Dendritic cell treated with granulocyte-macrophage colony-stimulating factor and Interleukin-4, amounts not matched to agents 40 ng/mL and 50 ng/mL, for 4 days (primary cell): ENCODE results near the gene MRPL11.

Experiments used
- H3K27ac Mint-ChIP-seq: one replicate; pipeline ENCODE4 v1.8.0; 2022; ENCODE audit warnings: mild to moderate bottlenecking, mixed read lengths
- H3K27me3 Mint-ChIP-seq: one replicate; pipeline ENCODE4 v1.8.0; 2022; ENCODE audit warnings: mild to moderate bottlenecking, mixed read lengths
- H3K36me3 Mint-ChIP-seq: one replicate; pipeline ENCODE4 v1.8.0; 2022; ENCODE audit warnings: low read depth, mixed read lengths
- H3K4me1 Mint-ChIP-seq: one replicate; pipeline ENCODE4 v1.8.0; 2022; ENCODE audit warnings: low read depth, mixed read lengths
- H3K4me3 Mint-ChIP-seq: one replicate; pipeline ENCODE4 v1.8.0; 2022; ENCODE audit warnings: mild to moderate bottlenecking, moderate library complexity, mixed read lengths
- H3K9me3 Mint-ChIP-seq: one replicate; pipeline ENCODE4 v1.8.0; 2022; ENCODE audit warnings: mixed read lengths
- intact Hi-C: fragments of 100-400 bp; cut with micrococcal nuclease; formaldehyde crosslinking; loops from one replicate; pipeline ENCODE4 v1.15.0; 2022

The MRPL11 gene

DNA sequence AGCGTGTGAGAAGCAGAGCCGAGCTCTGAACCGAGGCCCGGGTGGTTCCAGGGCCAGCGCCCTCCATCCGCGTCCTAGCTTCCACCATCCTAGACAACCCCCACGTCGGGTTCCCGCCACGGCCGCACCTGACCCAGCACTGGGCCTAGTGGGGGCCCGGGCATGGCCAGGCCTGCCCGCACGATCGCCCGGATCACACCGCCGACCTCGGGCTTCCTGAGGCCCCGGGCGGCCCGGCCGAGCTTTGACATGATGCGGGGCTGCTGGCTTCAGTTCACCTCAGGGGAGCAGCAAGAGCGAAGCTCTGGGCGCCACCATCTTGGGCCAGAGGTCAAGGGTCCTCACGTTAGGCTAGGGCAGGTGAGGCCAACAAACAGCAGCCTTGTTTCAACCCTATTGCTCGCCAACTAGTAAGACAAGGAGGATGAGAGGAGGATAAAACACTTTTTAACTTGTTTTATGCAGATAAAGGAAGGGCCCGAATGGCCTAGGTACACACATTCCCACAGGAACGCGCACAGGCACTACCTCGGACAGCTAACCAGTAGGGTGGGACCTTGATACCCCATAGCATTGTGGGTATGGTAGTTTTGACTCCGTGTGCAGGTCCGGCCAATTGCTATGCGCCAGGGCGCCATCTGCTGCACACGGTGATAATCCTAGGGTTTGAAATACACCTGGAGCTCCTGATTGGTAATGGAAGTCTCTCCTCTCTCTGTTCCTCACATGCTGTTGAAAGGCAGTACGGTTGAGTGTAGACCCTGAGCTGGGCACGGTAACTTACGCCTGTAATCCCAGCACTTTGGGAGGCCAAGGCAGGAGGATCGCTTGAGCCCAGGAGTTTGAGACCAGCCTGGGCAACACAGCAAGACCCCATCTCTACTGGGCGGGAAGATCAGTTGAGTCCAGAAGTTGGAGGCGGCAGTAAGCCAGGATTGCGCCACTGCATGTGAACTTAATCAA, at the start of gene MRPL11:
MRPL11 (minus strand) TSS at position 345 of the 963 bp plus-strand sequence; CDS start at position 251, 94 bp downstream.
- peaks cover 10% of the 10 kb centered on the region for H3K9me3 Mint-ChIP-seq
- H3K4me3 Mint-ChIP-seq = peak within 1 kb of the TSS; percentile 87
- peaks cover 37% of the 10 kb centered on the region for H3K36me3 Mint-ChIP-seq
- intact Hi-C loops = loop anchor here (1.0 kb wide), 1 partner anchor 42 kb away; the partner anchor contains the start of gene DPP3
- H3K27ac Mint-ChIP-seq = peak within 1 kb of the TSS; percentile 97
- H3K27me3 Mint-ChIP-seq = no peaks in the 10 kb centered on the region
- peaks cover 21% of the 10 kb centered on the region for H3K4me1 Mint-ChIP-seq

DNA sequence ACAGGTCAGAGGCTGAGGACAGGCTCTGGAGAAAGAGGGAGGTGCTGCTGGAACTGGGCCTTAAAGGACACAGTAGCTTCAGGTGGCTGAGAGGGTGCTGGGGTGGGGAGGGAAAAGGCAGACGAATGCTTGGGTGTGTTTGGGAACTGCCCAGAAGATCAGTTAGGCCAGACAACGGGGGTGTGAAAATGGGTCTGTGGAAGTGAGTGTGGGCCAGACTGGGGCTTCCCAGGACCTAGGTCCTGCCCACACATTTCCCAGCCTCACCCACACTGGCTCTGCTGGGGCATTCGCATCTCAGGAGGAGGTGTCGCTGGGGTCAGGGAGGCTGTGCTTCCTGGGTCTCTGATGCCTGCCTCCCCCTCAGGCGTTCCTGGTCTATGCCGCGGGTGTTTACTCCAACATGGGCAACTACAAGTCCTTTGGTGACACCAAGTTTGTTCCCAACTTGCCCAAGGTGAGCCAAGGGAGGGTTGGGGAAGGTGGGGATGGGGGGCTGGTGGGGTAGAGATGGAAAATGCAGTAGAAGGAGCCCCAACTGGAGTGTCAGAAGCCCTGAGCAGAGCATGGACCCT, 46.2 kb upstream of the MRPL11 start:
- intact Hi-C loops = no loop called here
- H3K27ac Mint-ChIP-seq = no peak overlapping the region
- peaks cover 71% of the 10 kb centered on the region for H3K36me3 Mint-ChIP-seq
- peaks cover 16% of the 10 kb centered on the region for H3K4me1 Mint-ChIP-seq
- H3K9me3 Mint-ChIP-seq = no peaks in the 10 kb centered on the region
- no peaks in the 10 kb centered on the region for H3K27me3 Mint-ChIP-seq
- H3K4me3 Mint-ChIP-seq = no peak overlapping the region

DNA sequence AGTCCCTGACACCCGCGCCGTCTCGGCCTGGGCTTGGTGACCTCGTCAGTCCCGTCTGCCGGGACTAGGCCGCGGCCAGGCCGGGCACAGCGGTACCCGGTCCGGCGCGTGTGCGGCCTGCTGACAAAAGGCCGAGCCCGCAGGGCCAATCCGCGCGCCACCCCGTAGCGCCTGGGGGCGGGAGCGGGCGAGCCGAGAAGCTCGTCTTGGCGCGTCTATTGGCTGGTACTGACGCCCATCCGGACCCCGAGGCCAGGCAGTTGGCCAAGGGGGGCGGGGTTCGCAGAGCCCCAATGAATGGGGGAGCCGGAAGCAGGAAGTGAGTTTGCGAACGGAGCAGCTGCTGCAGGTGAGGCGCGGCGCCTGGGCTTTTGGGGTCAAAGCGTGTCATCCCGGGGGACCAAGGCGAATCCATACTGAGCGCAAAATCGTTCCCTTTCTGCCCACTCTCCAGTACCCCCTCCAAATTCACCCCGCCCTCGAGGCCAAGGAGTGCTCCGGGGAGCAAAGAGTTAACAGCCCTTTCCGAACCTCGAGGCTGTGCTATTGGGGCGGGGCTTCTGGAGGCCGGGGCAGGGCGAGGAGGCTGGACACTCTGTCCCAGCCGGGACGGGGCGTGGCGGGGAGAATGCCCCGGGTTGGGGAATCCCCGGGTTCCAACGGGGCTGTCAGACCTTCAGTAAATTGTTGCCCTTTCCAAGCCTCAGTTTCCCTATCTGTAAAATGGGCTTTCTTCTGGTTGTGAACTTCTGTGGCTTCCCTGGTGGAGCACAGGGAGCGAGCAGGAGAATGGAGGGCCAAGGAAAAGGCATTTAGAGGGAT, 41.7 kb upstream of the MRPL11 start, which contains the start of gene DPP3:
DPP3 (plus strand) TSS at position 318 of the 822 bp plus-strand sequence. CDS start 1,767 bp downstream, outside the sequence.
- peaks cover 46% of the 10 kb centered on the region for H3K4me1 Mint-ChIP-seq
- intact Hi-C loops = loop anchor here (1.0 kb wide), 2 partner anchors 14 to 41 kb away; partner anchors contain the start of gene PELI3
- H3K27me3 Mint-ChIP-seq = no peaks in the 10 kb centered on the region
- H3K27ac Mint-ChIP-seq = peak within 1 kb of the TSS; percentile 93
- H3K36me3 Mint-ChIP-seq = peaks cover 57% of the 10 kb centered on the region
- peak within 1 kb of the TSS; percentile 86 for H3K4me3 Mint-ChIP-seq
- H3K9me3 Mint-ChIP-seq = no peaks in the 10 kb centered on the region

DNA sequence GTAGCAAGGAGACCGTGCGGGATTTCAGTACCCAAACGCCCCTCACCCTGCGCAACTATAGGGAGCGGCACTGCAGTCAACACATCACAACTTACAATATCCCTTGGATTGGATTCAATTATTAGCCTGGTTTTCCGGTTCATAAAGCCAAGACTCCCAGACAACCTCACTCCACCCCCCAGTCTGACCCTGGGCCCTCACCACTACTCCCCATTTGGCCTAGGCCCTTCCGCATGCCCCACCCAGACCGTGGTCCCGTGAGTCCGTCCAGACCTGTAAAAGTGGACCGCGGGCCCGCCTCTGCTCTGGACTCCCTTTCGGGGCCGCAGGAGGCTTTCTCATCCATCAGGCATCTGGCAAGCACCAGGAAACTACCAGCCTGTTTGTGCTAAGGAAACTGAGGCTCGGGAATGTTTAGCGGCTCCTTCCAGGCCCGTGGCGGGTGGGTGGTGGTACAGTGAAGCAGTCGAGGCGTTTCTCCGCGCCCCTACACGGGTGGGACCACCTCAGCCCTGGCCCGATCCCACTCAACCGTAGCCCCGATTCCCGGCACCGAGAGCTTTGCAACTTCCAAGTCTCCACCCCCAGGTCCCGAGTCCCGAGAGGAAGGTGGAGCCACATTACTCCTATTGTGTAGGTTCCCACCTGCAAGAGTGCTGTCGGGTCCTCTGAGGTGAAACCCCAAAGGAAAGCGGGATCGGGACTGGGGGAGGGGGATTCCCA, 40.9 kb upstream of the MRPL11 start:
- H3K9me3 Mint-ChIP-seq = no peaks in the 10 kb centered on the region
- no peaks in the 10 kb centered on the region for H3K27me3 Mint-ChIP-seq

DNA sequence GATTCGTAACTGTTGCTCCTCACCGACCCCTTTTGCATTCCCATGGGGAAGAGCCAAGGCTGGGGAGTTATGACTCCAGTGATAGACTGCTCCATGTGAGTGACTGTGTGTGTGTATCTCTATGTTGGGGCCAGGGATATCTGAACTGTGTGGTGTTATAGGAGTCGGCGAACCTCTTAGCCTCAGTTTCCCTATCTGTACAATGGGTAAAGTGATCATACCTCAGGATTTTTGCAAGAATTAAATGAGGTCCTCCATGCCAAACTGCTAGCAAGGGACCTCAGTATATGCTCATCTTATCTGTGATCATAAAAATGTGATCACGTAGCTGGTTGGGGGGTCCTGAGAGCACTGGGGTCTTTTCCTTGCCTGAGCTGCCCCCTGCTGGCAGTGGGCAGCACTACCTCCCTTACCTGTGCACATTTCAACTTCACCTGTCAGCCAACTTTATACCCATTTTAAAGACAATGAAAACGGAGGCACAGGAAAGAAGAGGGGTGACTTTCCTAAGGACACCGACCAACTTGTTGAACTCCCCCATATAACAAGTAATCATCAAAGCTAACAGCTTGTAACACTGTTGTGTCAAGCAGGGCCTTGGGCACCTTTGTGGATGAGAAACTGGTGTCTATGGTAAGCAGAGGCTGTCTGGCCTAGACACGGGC, 40.2 kb upstream of the MRPL11 start:
- Mint-ChIP-seq H3K36me3 (peaks cover 65% of the 10 kb centered on the region), H3K4me1 (peaks cover 40% of the 10 kb centered on the region), H3K9me3 (no peaks in the 10 kb centered on the region), H3K4me3 (peak overlapping the region; percentile 86), H3K27me3 (no peaks in the 10 kb centered on the region), H3K27ac (peak overlapping the region; percentile 93)
- intact Hi-C loops = loop anchor here (2.0 kb wide), 1 partner anchor 70 kb away; no protein-coding TSS in a partner anchor

More for the DNA sequence above, 40.9 kb upstream of the MRPL11 start:
- H3K27ac Mint-ChIP-seq = peak overlapping the region; percentile 93
- peak overlapping the region; percentile 86 for H3K4me3 Mint-ChIP-seq
- intact Hi-C loops = loop anchor here (1.0 to 2.0 kb wide), 3 partner anchors 13 to 71 kb away; partner anchors contain the start of gene PELI3
- peaks cover 58% of the 10 kb centered on the region for H3K36me3 Mint-ChIP-seq
- H3K4me1 Mint-ChIP-seq = peaks cover 41% of the 10 kb centered on the region

DNA sequence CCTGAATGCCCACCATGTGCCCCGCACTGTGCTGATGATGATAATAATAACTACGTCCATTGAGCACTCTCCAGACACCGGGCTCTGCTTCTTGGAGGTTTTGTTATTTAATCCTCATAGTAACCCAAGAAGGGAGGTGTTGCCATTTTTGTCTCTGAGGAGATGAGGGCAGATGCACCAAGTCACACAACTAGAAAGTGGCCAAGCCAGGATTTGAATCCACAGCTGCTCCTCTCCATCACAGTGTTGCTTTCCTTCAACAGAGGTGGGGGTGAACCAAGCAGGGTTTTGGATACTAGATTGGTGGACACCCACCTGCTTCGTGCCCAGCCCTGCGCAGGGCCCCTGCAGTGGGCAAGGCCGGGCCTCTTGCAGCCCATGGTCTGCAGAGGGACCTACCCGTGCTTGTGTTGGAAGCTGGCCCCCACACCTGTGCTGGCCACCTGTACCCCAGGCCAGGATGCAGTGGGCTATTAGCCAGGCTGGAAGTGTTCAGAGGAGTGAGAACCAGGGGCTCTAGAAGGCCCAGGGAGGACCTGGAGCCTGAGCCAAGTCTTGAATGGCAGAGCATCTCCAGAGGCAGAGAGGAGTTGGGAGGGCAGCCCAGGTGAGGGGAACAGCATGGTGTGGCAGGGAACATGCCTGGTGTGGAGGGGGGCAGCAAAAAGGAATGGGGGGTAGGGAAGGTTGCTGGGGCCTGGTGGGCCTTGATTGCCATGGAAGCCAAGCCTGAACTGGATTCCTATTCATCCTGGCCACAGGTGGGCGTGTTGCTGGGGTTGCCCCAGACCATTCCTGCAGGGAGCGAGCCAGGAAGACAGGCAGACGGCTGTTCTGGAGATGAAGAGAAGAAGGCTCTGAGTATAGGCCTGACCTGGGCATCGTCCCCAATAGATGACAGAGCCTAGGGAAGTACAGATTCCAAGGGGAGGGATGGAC, 38.9 kb upstream of the MRPL11 start:
- H3K9me3 Mint-ChIP-seq = no peaks in the 10 kb centered on the region
- H3K4me1 Mint-ChIP-seq = peaks cover 40% of the 10 kb centered on the region
- H3K27me3 Mint-ChIP-seq = no peaks in the 10 kb centered on the region
- H3K4me3 Mint-ChIP-seq = no peak overlapping the region
- H3K27ac Mint-ChIP-seq = no peak overlapping the region
- intact Hi-C loops = loop anchor here (2.0 kb wide), 1 partner anchor 69 kb away; no protein-coding TSS in a partner anchor
- peaks cover 70% of the 10 kb centered on the region for H3K36me3 Mint-ChIP-seq

- H3K36me3 Mint-ChIP-seq = peaks cover 71% of the 10 kb centered on the region
- no peak overlapping the region for H3K27ac Mint-ChIP-seq
- no peaks in the 10 kb centered on the region for H3K27me3 Mint-ChIP-seq
- no peak overlapping the region for H3K4me3 Mint-ChIP-seq
- H3K4me1 Mint-ChIP-seq = peaks cover 40% of the 10 kb centered on the region
- intact Hi-C loops = no loop called here
- H3K9me3 Mint-ChIP-seq = no peaks in the 10 kb centered on the region
Observed at GRCh38 chr11:66476841-66477251, 38.2 kb upstream of the MRPL11 start.

- Mint-ChIP-seq H3K4me3 (no peak overlapping the region), H3K4me1 (peaks cover 38% of the 10 kb centered on the region), H3K27me3 (no peaks in the 10 kb centered on the region), H3K27ac (no peak overlapping the region), H3K9me3 (no peaks in the 10 kb centered on the region), H3K36me3 (peaks cover 74% of the 10 kb centered on the region)
- intact Hi-C loops = no loop called here
Observed at GRCh38 chr11:66476173-66476840, 37.7 kb upstream of the MRPL11 start.

- intact Hi-C loops = no loop called here
- no peaks in the 10 kb centered on the region for H3K27me3 Mint-ChIP-seq
Observed at GRCh38 chr11:66475349-66476172, 36.9 kb upstream of the MRPL11 start.

DNA sequence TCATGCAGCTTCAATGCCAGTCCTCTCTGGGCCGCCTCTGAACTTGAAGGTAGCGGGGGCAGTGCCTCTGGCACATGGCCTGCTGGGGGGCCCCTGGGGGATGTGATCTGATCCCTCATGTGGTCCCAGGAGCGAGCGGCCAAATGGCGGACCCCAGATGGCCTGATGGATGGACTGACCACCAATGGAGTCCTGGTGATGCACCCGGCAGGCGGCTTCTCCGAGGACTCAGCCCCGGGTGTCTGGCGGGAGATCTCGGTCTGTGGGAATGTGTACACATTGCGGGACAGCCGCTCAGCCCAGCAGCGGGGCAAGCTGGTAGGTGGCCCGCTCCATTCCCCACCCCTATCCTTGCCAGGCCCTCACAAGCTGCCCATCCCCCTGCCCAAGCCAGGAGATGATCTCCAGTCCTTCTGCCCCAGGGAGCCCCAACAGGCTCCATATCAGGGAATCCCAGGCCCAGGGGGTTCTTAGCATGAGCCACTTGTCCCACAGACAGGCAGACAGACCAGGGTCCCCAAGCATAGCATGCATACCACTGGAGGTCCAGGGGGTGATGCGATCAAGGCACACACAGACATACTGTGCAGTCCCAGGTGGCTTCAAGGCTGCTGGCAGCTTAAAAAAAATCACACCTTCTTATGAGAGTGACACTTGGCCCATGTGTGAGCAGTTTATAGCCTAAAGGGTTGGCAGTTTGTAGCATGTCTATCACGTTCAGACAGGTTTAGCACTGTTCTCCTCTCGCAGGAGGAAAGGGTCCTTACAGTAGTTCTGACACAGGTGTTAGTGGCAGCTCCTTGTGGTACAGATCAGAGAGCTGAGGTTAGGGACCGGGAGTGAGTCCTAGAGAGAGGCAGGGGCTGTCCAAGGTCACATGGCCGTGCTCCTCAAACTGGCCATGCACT, 35.2 kb upstream of the MRPL11 start:
- Mint-ChIP-seq H3K36me3 (peaks cover 81% of the 10 kb centered on the region), H3K4me1 (peaks cover 28% of the 10 kb centered on the region), H3K9me3 (no peaks in the 10 kb centered on the region), H3K27ac (no peak overlapping the region), H3K4me3 (no peak overlapping the region), H3K27me3 (no peaks in the 10 kb centered on the region)
- intact Hi-C loops = no loop called here

More at GRCh38 chr11:66475349-66476172, 36.9 kb upstream of the MRPL11 start:
- H3K4me1 Mint-ChIP-seq = peaks cover 31% of the 10 kb centered on the region
- H3K27ac Mint-ChIP-seq = no peak overlapping the region
- no peaks in the 10 kb centered on the region for H3K9me3 Mint-ChIP-seq
- peaks cover 79% of the 10 kb centered on the region for H3K36me3 Mint-ChIP-seq
- no peak overlapping the region for H3K4me3 Mint-ChIP-seq
